B cell (primary cell): Measurements from ENCODE around the gene RGS19. TPM values are rescaled to one million over a fixed set of nuclear protein-coding genes. Genes with fewer than 3 reads are reported as not detected.

Source experiments
- ATAC-seq: fragments of 200-7000 bp; cut with Tn5 transposase; one replicate; pipeline ENCODE4 v1.10.0; 2021; ENCODE audit warnings: low read depth, mild to moderate bottlenecking, moderate number of reproducible peaks, moderate library complexity
- CTCF ChIA-PET: fragments of 350-600 bp; sonication (Branson Sonifier 250); formaldehyde crosslinking; loops from one replicate; lab custom pipeline; 2021; ENCODE audit warnings: antibody characterized with exemption, inconsistent platforms; lab: Charles Lee
- POLR2A ChIA-PET: fragments of 350-600 bp; sonication (Branson Sonifier 250); formaldehyde crosslinking; loops from one replicate; lab custom pipeline; 2021; ENCODE audit warnings: antibody characterized with exemption; lab: Charles Lee
- DNase-seq: peaks from one replicate; pipeline ENCODE4 v3.0.0; 2013
- H2AFZ ChIP-seq: 2 replicates; pipeline ENCODE4 v1.6.1; 2012; ENCODE audit warnings: mild to moderate bottlenecking, low read depth, low read length; ENCODE audit not compliant: insufficient read depth, poor library complexity, severe bottlenecking
- H3K27ac ChIP-seq, 2 donors: 1 replicate in 1 of 2; 2 replicates in 1 of 2; pipeline ENCODE4 v1.5.1; 2012 to 2013; ENCODE audit warnings: low read length in 2 of 2, mild to moderate bottlenecking in 2 of 2, moderate library complexity in 1 of 2
- H3K27me3 ChIP-seq, 4 experiments: fragments of 200-600 bp in 1 of 4; sonication (generic) in 1 of 4; replicated peaks in 1 of 4; 1 replicate in 2 of 4; 2 replicates in 2 of 4; pipeline versions ENCODE4 v1.6.1 to v1.7.0; 2013 to 2016; ENCODE audit warnings: low read length in 3 of 4, mild to moderate bottlenecking in 2 of 4, mixed read lengths in 1 of 4, moderate library complexity in 1 of 4; ENCODE audit not compliant: insufficient read depth in 4 of 4, control insufficient read depth in 3 of 4; ENCODE audit errors: control extremely low read depth in 1 of 4
- H3K36me3 ChIP-seq, 2 experiments: replicated peaks in 1 of 2; 1 replicate in 1 of 2; 2 replicates in 1 of 2; pipeline versions ENCODE4 v1.6.1 to v1.7.1; 2013; ENCODE audit warnings: low read length in 1 of 2; ENCODE audit not compliant: insufficient read depth in 2 of 2, control insufficient read depth in 1 of 2; ENCODE audit errors: control extremely low read depth in 1 of 2, extremely low read depth in 1 of 2
- H3K4me1 ChIP-seq, 2 donors: fragments of 200-600 bp in 1 of 2; sonication (generic) in 1 of 2; 1 replicate in 1 of 2; 2 replicates in 1 of 2; pipeline versions ENCODE4 v1.5.1 to v1.6.1; 2013 to 2017; ENCODE audit warnings: low read length in 2 of 2; ENCODE audit not compliant: control insufficient read depth in 2 of 2, insufficient read depth in 2 of 2
- H3K4me2 ChIP-seq: replicated peaks from 2 replicates; pipeline ENCODE3; 2012; ENCODE audit warnings: mild to moderate bottlenecking, low read depth, low read length; ENCODE audit not compliant: poor library complexity, severe bottlenecking
- H3K4me3 ChIP-seq, 5 experiments: fragments of 200-600 bp in 1 of 5; sonication (generic) in 1 of 5; 1 replicate in 3 of 5; 2 replicates in 2 of 5; pipeline versions ENCODE4 v1.5.1 to v1.7.0; 2011 to 2016; ENCODE audit warnings: low read length in 4 of 5, mild to moderate bottlenecking in 4 of 5, low read depth in 2 of 5, control low read depth in 1 of 5, moderate library complexity in 1 of 5; ENCODE audit not compliant: insufficient read depth in 1 of 5; ENCODE audit errors: control extremely low read depth in 1 of 5, extremely low read depth in 1 of 5
- H3K79me2 ChIP-seq: fragments of 200-600 bp; sonication (generic); one replicate; pipeline ENCODE4 v1.6.0; 2016; ENCODE audit warnings: low read length; ENCODE audit not compliant: control insufficient read depth, insufficient read depth
- H3K9ac ChIP-seq: fragments of 200-600 bp; sonication (generic); 2 replicates; pipeline ENCODE4 v1.6.1; 2017; ENCODE audit warnings: mild to moderate bottlenecking, low read length, moderate library complexity
- H3K9me3 ChIP-seq, 3 donors: one replicate each; pipeline versions ENCODE4 v1.6.1 to v1.7.1; 2013; ENCODE audit warnings: low read length in 2 of 3; ENCODE audit not compliant: control insufficient read depth in 2 of 3, insufficient read depth in 1 of 3; ENCODE audit errors: control extremely low read depth in 1 of 3
- H4K20me1 ChIP-seq: 2 replicates; pipeline ENCODE4 v1.6.0; 2012; ENCODE audit warnings: mild to moderate bottlenecking, low read length; ENCODE audit not compliant: insufficient read depth, control insufficient read depth, poor library complexity, severe bottlenecking
- H3K27ac Mint-ChIP-seq: one replicate; pipeline ENCODE4 v1.8.0; 2021; ENCODE audit warnings: mixed read lengths
- H3K27me3 Mint-ChIP-seq: one replicate; pipeline ENCODE4 v1.8.0; 2021; ENCODE audit warnings: mixed read lengths
- H3K4me1 Mint-ChIP-seq: one replicate; pipeline ENCODE4 v1.8.0; 2021; ENCODE audit warnings: mixed read lengths
- H3K4me3 Mint-ChIP-seq: one replicate; pipeline ENCODE4 v1.8.0; 2021; ENCODE audit warnings: mixed read lengths
- H3K9me3 Mint-ChIP-seq: one replicate; pipeline ENCODE4 v1.8.0; 2022; ENCODE audit warnings: mixed read lengths; ENCODE audit not compliant: insufficient read depth
- CTCF ChIP-seq: fragments of 200-600 bp; IDR thresholded peaks from one replicate; pipeline ENCODE4 v1.8.0; 2022; ENCODE audit warnings: antibody characterized with exemption, mild to moderate bottlenecking
- EZH2 ChIP-seq: IDR thresholded peaks from 2 replicates; pipeline ENCODE4 v1.6.1; 2012; ENCODE audit warnings: borderline replicate concordance, low read depth, mild to moderate bottlenecking, moderate library complexity, low read length; ENCODE audit not compliant: insufficient read depth, poor library complexity, severe bottlenecking
- whole genome bisulfite sequencing: methylation state at CpG from one replicate; pipeline ENCODE4 v1.1.5; 2013; ENCODE audit warnings: missing lambda C conversion rate; ENCODE audit not compliant: insufficient coverage; 5-methylcytosine and 5-hydroxymethylcytosine counted together
- intact Hi-C: fragments of 100-400 bp; cut with micrococcal nuclease; formaldehyde crosslinking; loops from one replicate; pipeline ENCODE4 v1.10.0; 2022
- polyA plus RNA-seq: library from polyadenylated mRNA; depleted of rRNA; stranded (reverse); fragments of >200 nt; gene quantifications from 2 replicates; pipeline ENCODE4 v1.2.3, GENCODE V29; 2012
- total RNA-seq, 2 donors: library from RNA; stranded (reverse); fragments of 120-200 nt in 1 of 2; gene quantifications; 1 replicate in 1 of 2; 2 replicates in 1 of 2; pipeline versions ENCODE4 v1.2.3 to v1.2.4, GENCODE V29; 2013 to 2022

Gene RGS19
- total and polyA plus RNA-seq, 2 donors (not counting 1 experiment from before 2014, with no cell fraction given), result 69.4 to 203 TPM

GRCh38 chr20:64078934-64079272 lies 415 bp downstream of the RGS19 start:
- H3K27ac Mint-ChIP-seq, result peak overlapping the region; percentile 92
- ChIA-PET CTCF (interaction anchor here (0.6 to 11.8 kb wide), 11 partner anchors 10 to 99 kb away, joined by 3 to 220 read pairs (median 4); partner anchors contain the start of genes NPBWR2 and SAMD10), POLR2A (interaction anchor here (0.6 to 5.5 kb wide), 10 partner anchors 10 to 332 kb away, joined by 3 to 55 read pairs (median 6); partner anchors contain the start of genes NPBWR2 and TCEA2)
- H3K4me1 Mint-ChIP-seq, result peaks cover 57% of the 10 kb centered on the region
- Histone ChIP-seq H3K79me2 (peaks cover 20% of the 10 kb centered on the region), H3K27me3 (no peaks in the 10 kb centered on the region), H4K20me1 (peaks cover 52% of the 10 kb centered on the region), H3K27ac (peak overlapping the region; percentile 77 to 83), H2AFZ (peak overlapping the region; percentile 41), H3K4me2 (peak overlapping the region; percentile 96), H3K9ac (peak overlapping the region; percentile 85), H3K9me3 (no peaks in the 10 kb centered on the region), H3K4me1 (peaks cover 41 to 76% of the 10 kb centered on the region in 2 donors), H3K36me3 (peaks cover 0 to 25% of the 10 kb centered on the region in 2 experiments), H3K4me3 (peak overlapping the region; percentile 80 to 98 (median 96))
- intact Hi-C loops, result loop anchor here (1.0 to 5.0 kb wide), 4 partner anchors 16 to 178 kb away; partner anchors contain the start of genes PCMTD2, TCEA2 and UCKL1
- no peaks in the 10 kb centered on the region for H3K27me3 Mint-ChIP-seq
- peak overlapping the region; percentile 87 for H3K4me3 Mint-ChIP-seq
- DNase-seq (no peak), ATAC-seq (no peak)
- TF ChIP-seq CTCF, result no peak
- no peak for TF ChIP-seq EZH2
- no peaks in the 10 kb centered on the region for H3K9me3 Mint-ChIP-seq
- WGBS, result 0% methylated on average over 1 of the region's 4 CpGs
